ENCODE results near the gene APLF. TPM values are rescaled to one million over a fixed set of nuclear protein-coding genes. Genes with fewer than 3 reads are reported as not detected.

Gene APLF
- total and polyA plus RNA-seq, 2 of the 8 experiments (the other 6 are each of a cell fraction or from before 2014, with no cell fraction given): 4.4 to 7.3 TPM

GRCh38 chr2:68465081-68465916 lies 2.1 kb upstream of the APLF start (continued):
- TF ChIP-seq MAX (IDR thresholded peaks at IDR 0.05): no peak
- TF ChIP-seq CTBP2 (IDR thresholded peaks at IDR 0.05; ENCODE audit: borderline replicate concordance, insufficient read depth, insufficient read length, low read length): no peak
- no peak for TF ChIP-seq RAD21 (IDR thresholded peaks at IDR 0.05 in 1 of 2, conservative IDR thresholded peaks at IDR 0.05 in 1 of 2; ENCODE audit: low read depth in 2 of 2, low read length in 2 of 2)
- no peak for TF ChIP-seq KDM4A (IDR thresholded peaks at IDR 0.05; ENCODE audit: low read depth, low read length, severe bottlenecking)
- no peak for TF ChIP-seq RFX5 (IDR thresholded peaks at IDR 0.05; ENCODE audit: borderline replicate concordance, low read depth, low read length)
- no peak for TF ChIP-seq TAF1 (IDR thresholded peaks at IDR 0.05; ENCODE audit: low read depth, low read length)
